Stomach (tissue), 4 donors: ENCODE data around the gene BCL2.

Source experiments
- CTCF ChIP-seq, 7 experiments: fragments of 450-650 bp in 4 of 7; fragments of 200-600 bp in 3 of 7; sonication (generic) in 3 of 7; IDR thresholded peaks; one replicate each; pipeline ENCODE4 v1.5.1; 2016 to 2019; ENCODE audit warnings: antibody characterized with exemption in 7 of 7, control low read depth in 2 of 7, mild to moderate bottlenecking in 1 of 7
- EP300 ChIP-seq: sonication (generic); formaldehyde crosslinking; IDR thresholded peaks from one replicate; pipeline ENCODE4 v1.6.1; 2017; ENCODE audit warnings: antibody characterized with exemption
- POLR2A ChIP-seq, 4 donors: fragments of 450-650 bp; IDR thresholded peaks; one replicate each; pipeline ENCODE4 v1.6.1; 2016; ENCODE audit warnings: antibody characterized with exemption in 4 of 4, control low read depth in 2 of 4, mild to moderate bottlenecking in 1 of 4, moderate library complexity in 1 of 4
- POLR2AphosphoS5 ChIP-seq, 3 donors: sonication (generic); formaldehyde crosslinking; IDR thresholded peaks; one replicate each; pipeline ENCODE4 v1.6.1; 2016; ENCODE audit warnings: antibody characterized with exemption in 3 of 3

DNA sequence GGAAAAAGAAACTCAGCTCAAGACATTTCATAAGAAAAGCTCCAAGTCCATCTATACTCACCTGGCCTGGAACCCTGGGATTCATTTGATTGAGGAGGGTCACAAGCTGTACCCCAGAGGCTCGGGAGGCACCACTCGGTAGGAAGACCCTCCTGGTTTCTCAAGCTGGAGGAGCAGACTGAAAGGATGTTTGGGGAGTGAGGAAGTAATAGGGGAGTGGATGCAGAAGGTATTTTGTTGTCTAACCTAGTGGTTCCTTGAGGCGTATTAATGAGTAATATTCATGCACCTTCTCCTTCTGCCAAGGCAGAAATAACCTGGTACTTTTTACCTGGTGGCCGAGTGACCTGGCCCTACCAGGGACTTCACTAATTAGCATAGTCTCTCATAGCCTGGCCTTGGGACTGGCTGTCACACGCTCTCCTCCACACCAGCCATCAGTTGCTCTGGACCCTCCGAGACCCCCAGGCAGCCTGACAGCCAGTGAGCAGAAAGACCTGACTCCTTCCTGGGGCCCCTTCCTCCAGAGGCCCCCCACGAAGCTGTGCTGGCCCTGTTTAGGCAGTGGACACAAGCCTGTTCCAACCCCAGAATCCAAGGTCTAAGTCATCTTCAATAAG is 161.4 kb downstream of the BCL2 start:
- TF ChIP-seq CTCF (IDR thresholded peaks at IDR 0.05): no peak
- TF ChIP-seq POLR2A (IDR thresholded peaks at IDR 0.05): no peak
- no peak for TF ChIP-seq POLR2AphosphoS5 (IDR thresholded peaks at IDR 0.05)
- TF ChIP-seq EP300: no peak
